ENCODE measurements around the gene CLEC2A.

The CLEC2A gene

GRCh38 chr12:9933958-9934357 is 1.8 kb upstream of the CLEC2A start:
- no peak for DNase-seq (ENCODE audit: low read depth)

- no peak for DNase-seq (ENCODE audit: low read depth)
Observed at GRCh38 chr12:9931245-9931644, 925 bp downstream of the CLEC2A start.

GRCh38 chr12:9928607-9929006 is 3.6 kb downstream of the CLEC2A start:
- DNase-seq (ENCODE audit: low read depth) = no peak

GRCh38 chr12:9926876-9927275 is 5.3 kb downstream of the CLEC2A start:
- DNase-seq (ENCODE audit: low read depth) = no peak

GRCh38 chr12:9925705-9926393 is 6.3 kb downstream of the CLEC2A start:
- peak; percentile 14 for DNase-seq (ENCODE audit: low read depth)

GRCh38 chr12:9922429-9922828 is 9.7 kb downstream of the CLEC2A start:
- DNase-seq (ENCODE audit: low read depth) = no peak

- DNase-seq (ENCODE audit: low read depth) = no peak
Observed at GRCh38 chr12:9920451-9920850, 11.7 kb downstream of the CLEC2A start.

GRCh38 chr12:9919443-9919842 is 12.7 kb downstream of the CLEC2A start:
- no peak for DNase-seq (ENCODE audit: low read depth)

GRCh38 chr12:9911708-9912107 is 20.5 kb downstream of the CLEC2A start:
- no peak for DNase-seq (ENCODE audit: low read depth)

- no peak for DNase-seq (ENCODE audit: low read depth)
Observed at GRCh38 chr12:9910716-9911421, 21.3 kb downstream of the CLEC2A start.

- no peak for DNase-seq (ENCODE audit: low read depth)
Observed at GRCh38 chr12:9909724-9910123, 22.4 kb downstream of the CLEC2A start.

- no peak for DNase-seq (ENCODE audit: low read depth)
Observed at GRCh38 chr12:9908350-9908749, 23.8 kb downstream of the CLEC2A start.

- no peak for DNase-seq (ENCODE audit: low read depth)
Observed at GRCh38 chr12:9907769-9908168, 24.4 kb downstream of the CLEC2A start.

GRCh38 chr12:9906873-9907272 is 25.3 kb downstream of the CLEC2A start:
- no peak for DNase-seq (ENCODE audit: low read depth)

GRCh38 chr12:9902539-9903228 is 29.5 kb downstream of the CLEC2A start:
- no peak for DNase-seq (ENCODE audit: low read depth)

GRCh38 chr12:9900930-9901329 is 31.2 kb downstream of the CLEC2A start:
- DNase-seq (ENCODE audit: low read depth) = no peak

GRCh38 chr12:9899209-9899608 is 33.0 kb downstream of the CLEC2A start:
- DNase-seq (ENCODE audit: low read depth) = no peak

- no peak for DNase-seq (ENCODE audit: low read depth)
Observed at GRCh38 chr12:9897535-9897934, 34.6 kb downstream of the CLEC2A start.

GRCh38 chr12:9895215-9895971 is 36.8 kb downstream of the CLEC2A start:
- DNase-seq (ENCODE audit: low read depth) = no peak

- no peak for DNase-seq (ENCODE audit: low read depth)
Observed at GRCh38 chr12:9888665-9889273, 43.4 kb downstream of the CLEC2A start.

- no peak for DNase-seq (ENCODE audit: low read depth)
Observed at GRCh38 chr12:9883175-9883574, 49.0 kb downstream of the CLEC2A start.

GRCh38 chr12:9881988-9882387 is 50.2 kb downstream of the CLEC2A start:
- no peak for DNase-seq (ENCODE audit: low read depth)

Measured in non-pigmented ciliary epithelial cell (primary cell).